ENCODE measurements around the gene GIN1.
A peak's percentile ranks its signal among the peaks of the same experiment; 100 is the strongest.
"Not testable (repeated sequence)": the region's sequence is repeated elsewhere in the genome, so short reads cannot be mapped to it uniquely, and the experiment has no call there.

GIN1 gene

DNA sequence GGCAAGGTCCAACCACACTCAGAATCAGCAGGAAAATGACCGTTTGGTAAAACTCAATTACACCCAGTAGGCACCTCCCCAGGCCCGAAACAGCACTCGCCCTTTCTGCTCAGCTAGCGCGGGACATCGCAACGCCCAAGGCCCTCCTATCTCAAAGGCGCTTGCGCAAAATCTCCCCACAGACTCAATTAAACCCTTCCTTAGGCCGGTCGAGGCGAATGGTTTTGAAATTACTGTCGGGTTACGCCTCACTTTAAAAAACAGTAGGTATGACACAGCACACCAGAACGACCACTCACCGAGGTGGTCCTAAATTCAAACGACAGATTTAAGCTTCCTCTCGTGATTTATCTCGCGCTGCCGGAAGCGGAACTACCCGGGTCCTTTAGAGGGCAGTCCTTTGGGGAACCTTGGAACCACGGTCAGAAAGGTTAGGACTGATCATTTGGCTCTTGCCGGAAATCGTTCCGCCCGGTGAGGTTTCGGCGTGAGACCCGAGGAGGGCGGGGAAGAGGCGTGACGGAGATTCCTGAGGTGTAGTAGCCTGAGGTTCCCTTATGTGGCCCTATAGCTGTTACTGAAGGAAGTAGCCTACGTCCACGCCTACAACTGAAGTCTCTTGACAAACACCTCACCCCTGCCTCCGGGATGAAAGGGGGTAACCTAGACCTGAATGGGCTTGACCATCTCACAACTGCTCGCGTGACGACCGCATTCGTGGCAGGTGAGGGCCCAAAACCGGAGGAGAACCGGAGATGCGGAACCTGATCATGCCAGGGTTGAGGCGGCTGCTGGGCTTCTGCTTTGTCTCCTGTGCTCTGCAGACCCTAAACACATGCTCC, at the start of gene GIN1, which contains the start of gene PPIP5K2:
GIN1 (minus strand) TSS at position 374 of the 842 bp plus-strand sequence. CDS start 11,431 bp downstream, outside the sequence.
PPIP5K2 (plus strand) TSS at position 537 of the 842 bp plus-strand sequence. CDS start 9,289 bp downstream, outside the sequence.
- peak; percentile 95 for DNase-seq

- DNase-seq = no peak
Observed at GRCh38 chr5:103166706-103167105, 46.8 kb upstream of the GIN1 start.

GRCh38 chr5:103151156-103151555, 31.2 kb upstream of the GIN1 start:
- DNase-seq = no peak

DNA sequence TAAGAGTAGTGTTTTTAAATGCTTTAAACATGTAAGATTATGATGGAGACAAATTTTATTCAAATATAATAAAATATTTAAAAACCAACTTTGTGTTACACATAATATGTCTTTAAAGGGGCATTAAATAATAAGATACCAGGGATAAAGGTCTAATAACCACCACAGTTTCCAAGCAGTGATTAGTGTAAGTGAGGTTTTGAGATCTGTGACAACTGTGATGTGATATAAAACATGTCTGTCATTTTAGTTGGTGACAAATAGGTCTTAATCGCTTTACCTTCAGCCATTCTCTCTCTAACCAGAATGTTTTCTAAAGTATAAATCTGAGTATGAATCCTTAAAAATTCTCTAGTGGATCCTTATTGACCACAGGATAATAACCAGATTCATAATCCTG, 28.3 kb upstream of the GIN1 start:
- no peak for DNase-seq

GRCh38 chr5:103145196-103145595, 25.3 kb upstream of the GIN1 start:
- no peak for DNase-seq

DNA sequence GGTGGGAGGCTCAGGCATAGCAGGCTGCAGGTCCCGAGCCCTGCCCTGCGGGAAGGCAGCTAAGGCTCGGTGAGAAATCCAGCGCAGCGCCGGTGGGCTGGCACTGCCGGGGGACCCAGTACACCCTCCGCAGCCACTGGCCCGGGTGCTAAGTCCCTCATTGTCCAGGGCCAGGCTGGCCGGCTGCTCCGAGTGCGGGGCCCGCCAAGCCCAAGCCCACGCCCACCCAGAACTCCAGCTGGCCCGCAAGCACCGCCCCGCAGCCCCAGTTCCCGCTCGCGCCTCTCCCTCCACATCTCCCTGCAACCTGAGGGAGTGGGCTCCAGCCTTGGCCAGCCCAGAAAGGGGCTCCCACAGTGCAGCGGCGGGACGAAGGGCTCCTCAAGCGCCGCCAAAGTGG, 22.2 kb upstream of the GIN1 start:
- not testable (repeated sequence) for DNase-seq

GRCh38 chr5:103139264-103139865, 19.4 kb upstream of the GIN1 start:
- DNase-seq = peak; percentile 77

DNA sequence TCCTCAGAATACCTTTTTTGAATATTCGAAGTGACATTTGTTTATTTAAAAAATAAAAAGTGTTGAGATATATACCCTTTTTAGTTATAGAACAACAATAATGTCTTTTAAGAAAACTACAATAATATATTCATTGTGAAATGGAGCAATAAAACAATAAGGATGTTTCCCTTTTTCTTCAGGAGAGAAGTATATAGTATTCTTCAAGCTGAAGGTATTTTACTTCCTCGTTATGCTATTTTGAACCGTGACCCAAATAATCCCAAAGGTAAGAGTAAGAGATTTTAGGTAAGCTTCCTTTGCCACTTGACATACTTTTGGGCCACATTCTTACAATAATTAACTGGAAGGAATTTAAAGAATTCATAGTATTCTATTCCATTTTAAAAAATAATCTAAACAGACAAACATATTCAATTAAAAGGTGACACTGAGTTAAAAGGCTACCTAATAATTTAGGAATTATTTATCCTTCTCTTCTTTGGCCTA, 18.3 kb upstream of the GIN1 start:
- DNase-seq = no peak

- no peak for DNase-seq
Observed at GRCh38 chr5:103135461-103135860, 15.5 kb upstream of the GIN1 start.

DNA sequence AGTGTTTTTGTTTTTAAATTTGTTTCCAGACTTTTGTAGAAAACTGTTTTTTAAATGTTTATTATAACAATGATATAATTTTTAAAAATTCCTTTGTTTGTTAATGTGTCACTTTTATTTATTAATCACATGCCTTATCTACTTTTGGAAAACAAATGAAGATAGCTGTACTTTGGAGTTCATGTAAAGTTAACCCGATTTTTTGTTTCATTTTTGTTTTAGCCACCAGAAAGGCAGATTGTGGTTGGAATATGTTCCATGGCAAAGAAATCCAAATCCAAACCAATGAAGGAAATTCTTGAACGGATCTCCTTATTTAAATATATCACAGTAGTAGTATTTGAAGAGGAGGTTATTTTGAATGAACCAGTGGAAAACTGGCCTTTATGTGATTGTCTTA, 13.3 kb upstream of the GIN1 start:
- no peak for DNase-seq

DNA sequence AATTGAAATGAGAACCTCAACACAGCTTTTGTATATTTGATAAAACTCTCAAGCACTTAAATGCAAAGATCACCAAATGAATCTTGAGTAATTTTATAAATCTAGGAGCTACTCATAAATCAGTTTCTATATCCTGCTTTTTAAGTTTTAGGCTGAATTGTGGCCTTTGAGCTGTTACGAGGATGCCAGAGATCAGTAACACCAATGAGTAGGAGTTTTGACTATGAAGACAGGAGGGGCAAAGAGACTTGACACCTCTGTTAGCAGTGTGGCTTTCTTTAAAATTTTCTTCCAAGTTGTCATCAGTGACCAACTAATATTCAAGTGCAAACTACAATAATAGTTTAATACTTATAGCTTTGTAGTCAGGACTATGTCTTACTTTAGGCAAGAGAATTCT, 12.7 kb upstream of the GIN1 start:
- no peak for DNase-seq

GRCh38 chr5:103128202-103128601, 8.3 kb upstream of the GIN1 start:
- no peak for DNase-seq

- no peak for DNase-seq
Observed at GRCh38 chr5:103127292-103127817, 7.4 kb upstream of the GIN1 start.

DNA sequence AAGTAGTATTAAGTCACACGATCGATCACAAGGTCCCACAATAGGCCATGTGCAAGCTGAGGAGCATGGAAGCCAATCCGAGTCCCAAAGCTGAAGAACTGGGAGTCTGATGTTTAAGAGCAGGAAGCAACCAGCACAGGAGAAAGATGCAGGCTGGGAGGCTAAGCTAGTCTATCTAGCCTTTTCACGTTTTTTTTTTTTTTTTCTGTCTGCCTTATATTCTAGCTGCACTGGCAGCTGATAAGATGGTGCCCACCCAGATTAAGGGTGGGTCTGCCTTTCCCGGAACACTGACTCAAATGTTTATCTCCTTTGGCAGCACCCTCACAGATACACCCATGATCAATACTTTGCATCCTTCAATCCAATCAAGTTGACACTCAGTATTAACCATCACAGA, 6.6 kb upstream of the GIN1 start:
- DNase-seq = no peak

DNA sequence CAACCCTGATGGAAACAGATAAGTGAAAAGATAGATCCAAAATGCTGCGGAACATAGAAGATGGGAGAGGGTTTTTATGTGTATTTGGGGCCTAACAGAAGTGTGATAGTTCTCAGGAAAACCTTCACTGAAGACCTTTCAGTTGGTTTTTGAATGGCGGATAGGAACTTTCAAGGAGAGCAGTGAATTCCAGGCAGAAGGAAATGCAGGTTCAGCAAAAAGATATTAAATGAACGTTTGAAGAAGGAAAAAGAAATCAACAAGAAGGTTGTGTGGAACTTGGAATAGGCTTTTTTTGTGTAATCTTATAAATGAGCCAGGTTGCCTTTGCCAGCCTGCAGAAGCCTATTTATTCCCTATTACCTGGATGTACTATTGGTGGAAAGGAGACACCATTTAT, 2.3 kb upstream of the GIN1 start:
- no peak for DNase-seq

DNA sequence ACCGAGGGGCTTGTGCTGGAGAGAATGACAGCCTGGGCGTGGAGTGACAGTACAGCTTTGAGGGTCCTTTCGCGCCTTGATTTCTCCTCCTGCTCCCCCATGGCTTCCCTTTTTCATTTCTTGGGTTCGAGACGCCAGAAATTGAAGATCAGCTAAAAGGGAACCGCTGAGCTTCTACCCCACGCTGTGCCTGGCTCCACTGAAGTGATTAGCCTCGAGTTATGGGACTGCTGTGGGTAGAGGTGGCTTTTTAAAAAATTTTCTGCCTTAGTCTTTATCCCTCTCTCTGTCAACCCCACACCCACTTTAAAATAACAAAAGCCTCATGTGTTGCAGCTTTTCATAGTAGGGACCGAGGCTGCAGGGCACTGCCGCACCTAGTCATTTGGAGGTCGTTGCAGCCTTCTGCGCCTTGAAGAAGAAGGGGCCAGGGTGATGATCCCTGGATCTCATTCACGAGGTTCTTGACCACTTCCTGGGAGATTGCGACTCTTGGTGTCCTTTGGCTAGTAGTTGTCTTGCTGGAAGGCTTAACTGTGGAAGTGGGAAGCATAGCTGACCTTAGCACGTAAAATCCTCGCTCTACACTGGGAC, 766 bp upstream of the GIN1 start:
- DNase-seq = no peak

DNA sequence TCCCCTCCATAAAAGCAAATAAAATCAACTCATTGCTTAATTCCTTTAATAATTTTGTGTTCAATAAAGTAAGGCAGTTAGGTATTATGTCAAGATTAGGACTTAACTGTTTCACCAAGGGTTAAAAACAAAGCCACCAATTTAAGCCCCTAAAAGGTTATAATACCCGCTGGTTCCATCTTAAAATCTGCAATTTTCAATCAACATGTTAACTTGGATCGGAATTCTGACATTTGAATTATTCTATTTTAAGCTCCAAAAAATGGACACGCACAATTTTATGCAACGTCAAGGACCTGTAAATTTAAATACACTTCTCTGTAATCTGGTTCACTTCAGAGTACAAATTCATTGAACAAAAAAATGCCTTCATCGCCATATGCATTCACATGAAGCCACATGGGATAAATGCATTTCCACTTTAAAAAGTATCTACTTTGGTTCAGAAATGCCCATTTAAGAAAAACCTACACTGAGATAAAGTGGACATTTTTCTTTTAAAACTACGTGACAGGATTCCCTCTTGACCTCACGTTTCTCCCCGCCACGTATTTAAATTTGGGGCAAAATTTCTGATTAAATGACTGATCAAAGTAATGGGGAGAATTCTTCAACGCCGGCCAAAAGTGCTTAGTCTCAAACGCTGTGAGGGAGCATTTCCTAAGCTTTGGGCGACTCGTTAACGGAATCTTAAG, 721 bp downstream of the GIN1 start:
- DNase-seq = no peak

DNA sequence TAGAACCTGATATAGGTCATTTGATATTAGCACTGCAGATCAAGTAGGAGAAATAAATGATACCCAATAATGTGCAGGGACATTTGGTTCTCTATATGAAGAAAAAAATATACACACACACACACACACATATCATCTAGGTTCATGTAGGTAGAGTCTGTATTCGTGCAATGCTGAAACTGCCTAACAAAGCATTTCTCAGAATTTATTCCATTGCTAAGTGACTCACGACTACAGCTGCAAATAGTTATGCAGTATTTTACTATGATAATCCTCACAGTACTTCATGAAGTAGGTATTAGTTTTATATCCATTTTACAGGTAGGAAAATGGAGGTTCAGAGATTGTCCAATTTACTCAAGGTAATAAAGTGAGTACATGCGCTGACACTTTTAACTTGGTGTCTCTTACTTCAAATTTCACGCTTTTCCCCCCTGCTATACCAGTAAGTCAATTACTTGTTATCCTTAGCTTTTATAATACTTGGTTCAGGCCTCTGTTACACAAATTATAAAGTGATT, 2.4 kb downstream of the GIN1 start:
- no peak for DNase-seq

DNA sequence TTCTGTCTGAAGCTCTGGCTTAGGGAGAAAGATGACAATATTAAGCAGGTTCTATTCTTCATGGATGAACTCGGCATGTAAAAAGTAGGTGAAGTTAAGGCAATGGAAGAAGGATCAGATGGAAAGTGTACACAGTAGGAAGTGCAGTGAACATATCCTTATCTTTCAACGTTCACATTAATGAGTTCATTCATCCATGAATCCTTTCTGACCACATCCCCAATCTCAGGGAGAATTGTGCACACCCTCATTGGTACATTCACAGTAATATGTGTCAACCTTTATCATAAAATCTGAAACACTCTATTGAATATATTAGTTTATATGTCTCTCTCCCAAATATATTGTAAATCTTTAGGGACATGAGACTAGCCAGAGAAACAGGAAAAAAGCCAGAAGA, 5.5 kb downstream of the GIN1 start:
- no peak for DNase-seq

- no peak for DNase-seq
Observed at GRCh38 chr5:103112910-103113309, 7.0 kb downstream of the GIN1 start.

- no peak for DNase-seq
Observed at GRCh38 chr5:103111468-103111867, 8.5 kb downstream of the GIN1 start.

GRCh38 chr5:103110403-103110802, 9.5 kb downstream of the GIN1 start:
- no peak for DNase-seq

- no peak for DNase-seq
Observed at GRCh38 chr5:103109277-103109676, 10.7 kb downstream of the GIN1 start.
